ENCODE data around the gene UBAC2.

DNA sequence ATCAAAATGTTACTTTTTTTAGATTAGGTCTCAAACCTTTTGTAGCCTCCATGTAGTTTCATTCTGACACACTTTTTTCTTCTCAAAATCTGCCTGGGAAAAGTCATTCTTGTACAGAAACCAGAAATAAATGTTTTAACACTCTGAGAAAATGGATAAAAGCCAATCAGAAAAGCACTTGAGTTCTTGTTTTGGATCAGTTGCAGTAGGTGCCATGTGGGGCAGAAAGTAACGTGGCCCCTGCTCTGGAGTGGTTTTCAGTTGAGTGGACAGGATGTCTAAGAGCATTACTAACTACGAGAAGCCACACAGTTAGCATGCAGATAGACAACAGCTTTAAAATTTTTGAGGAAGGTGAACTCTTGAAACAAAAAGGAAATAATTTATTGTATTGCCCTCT, 87.4 kb downstream of the UBAC2 start:
- TF ChIP-seq ELF4 (IDR thresholded peaks at IDR 0.05) (no peak), L3MBTL2 (conservative IDR thresholded peaks at IDR 0.05) (no peak), FOXA1 (IDR thresholded peaks at IDR 0.05) (no peak), SUZ12 (IDR thresholded peaks at IDR 0.05) (no peak), TARDBP (IDR thresholded peaks at IDR 0.05) (no peak), CTBP1 (IDR thresholded peaks at IDR 0.05; ENCODE audit: borderline replicate concordance) (no peak), FOXK2 (IDR thresholded peaks at IDR 0.05) (no peak), ZNF384 (IDR thresholded peaks at IDR 0.05) (no peak), SP1 (IDR thresholded peaks at IDR 0.05) (no peak), FOXM1 (IDR thresholded peaks at IDR 0.05; ENCODE audit: borderline replicate concordance) (no peak), NFRKB (IDR thresholded peaks at IDR 0.05) (no peak)
- TF ChIP-seq, protein P1, sequence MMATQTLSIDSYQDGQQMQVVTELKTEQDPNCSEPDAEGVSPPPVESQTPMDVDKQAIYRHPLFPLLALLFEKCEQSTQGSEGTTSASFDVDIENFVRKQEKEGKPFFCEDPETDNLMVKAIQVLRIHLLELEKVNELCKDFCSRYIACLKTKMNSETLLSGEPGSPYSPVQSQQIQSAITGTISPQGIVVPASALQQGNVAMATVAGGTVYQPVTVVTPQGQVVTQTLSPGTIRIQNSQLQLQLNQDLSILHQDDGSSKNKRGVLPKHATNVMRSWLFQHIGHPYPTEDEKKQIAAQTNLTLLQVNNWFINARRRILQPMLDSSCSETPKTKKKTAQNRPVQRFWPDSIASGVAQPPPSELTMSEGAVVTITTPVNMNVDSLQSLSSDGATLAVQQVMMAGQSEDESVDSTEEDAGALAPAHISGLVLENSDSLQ (IDR thresholded peaks at IDR 0.05): no peak
